NCI-H1092 treated with DMSO at 0.1 percent for 48 hours (cell line): ENCODE measurements around the gene CFAP161.

Experiments
- DNase-seq: peaks from one replicate; lab custom pipeline; 2025; lab: John Stamatoyannopoulos, UW

The CFAP161 gene

DNA sequence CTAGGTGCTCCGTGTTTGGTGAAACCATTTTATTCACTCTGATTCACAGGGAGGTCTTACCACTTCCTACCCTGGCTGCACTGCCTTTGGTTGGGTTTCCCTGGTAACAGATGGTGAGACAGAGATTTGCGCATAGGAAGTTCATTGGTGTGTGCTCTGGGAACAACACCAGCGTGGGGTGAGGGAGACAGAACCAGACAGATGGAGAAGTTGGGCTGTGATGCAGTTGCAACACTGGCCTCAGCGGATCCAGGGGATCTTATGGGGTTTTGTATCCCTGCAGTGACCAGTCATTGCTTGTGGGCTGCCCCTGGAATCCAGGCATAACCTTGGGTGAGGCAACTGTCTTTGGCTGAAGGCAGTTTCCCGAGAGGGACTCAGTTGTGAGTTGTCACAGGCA, 50.1 kb downstream of the CFAP161 start:
- no peak for DNase-seq

DNA sequence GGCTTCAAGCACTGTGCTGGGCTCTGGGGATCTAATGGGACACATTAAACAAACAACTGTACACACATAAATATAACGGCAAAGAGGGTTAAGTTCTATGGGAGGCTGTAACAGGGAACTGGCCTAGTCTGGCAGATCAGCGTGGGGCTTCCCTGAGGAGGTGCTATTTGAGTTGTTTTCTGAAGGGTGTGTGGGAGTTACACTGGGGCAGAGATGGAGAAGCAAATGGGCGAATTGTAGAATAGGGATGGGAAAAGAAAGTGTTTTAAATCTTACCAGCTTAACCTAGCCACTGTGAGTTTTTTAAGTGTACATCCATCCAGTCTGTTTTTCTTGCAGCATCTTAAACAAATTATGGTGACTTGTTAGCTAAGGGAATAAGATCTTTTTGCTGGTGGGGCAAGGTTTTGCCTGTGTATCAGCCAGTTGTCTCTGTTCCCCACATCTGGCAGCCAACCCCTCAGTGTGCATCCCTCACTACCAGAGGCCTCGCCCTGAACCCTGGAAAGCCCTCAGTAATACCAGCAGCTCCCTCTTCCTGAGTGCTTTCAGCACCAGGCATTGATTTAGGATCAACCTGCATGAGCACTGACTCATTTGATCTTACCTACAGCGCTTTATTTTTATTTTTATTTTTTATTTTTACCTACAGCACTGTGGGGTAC, 51.7 kb downstream of the CFAP161 start:
- DNase-seq = no peak

GRCh38 chr15:81188354-81188753, 54.3 kb downstream of the CFAP161 start:
- no peak for DNase-seq

GRCh38 chr15:81189583-81190283, 55.7 kb downstream of the CFAP161 start:
- no peak for DNase-seq

DNA sequence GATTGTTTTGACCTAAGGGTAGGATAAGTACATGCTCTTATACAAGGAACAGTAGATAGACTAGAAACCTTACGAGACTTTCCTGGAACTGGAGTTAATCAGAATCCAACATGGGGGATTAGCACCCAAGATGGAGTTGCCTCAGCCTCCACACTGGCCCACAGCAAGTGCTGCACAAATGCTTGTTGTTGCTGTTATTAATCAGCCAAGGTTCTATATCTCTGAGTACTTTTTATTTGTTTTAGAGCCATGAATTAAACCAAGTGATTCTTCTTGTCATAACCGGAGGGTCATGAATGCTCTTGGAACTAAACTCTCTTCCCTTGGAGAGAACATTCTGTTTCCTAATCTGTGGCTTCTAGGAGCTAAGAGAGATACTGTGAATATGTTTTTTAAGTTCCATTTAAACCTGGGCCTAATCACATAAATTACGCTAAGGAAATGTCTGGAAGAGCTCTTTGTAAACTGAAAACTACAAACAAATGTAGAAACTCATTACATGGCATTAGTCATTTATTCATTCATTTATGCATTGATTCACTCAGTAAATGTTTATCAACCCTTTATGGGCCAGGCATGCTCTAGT, 56.9 kb downstream of the CFAP161 start:
- DNase-seq = no peak

- no peak for DNase-seq
Observed at GRCh38 chr15:81191701-81192100, 57.6 kb downstream of the CFAP161 start.

DNA sequence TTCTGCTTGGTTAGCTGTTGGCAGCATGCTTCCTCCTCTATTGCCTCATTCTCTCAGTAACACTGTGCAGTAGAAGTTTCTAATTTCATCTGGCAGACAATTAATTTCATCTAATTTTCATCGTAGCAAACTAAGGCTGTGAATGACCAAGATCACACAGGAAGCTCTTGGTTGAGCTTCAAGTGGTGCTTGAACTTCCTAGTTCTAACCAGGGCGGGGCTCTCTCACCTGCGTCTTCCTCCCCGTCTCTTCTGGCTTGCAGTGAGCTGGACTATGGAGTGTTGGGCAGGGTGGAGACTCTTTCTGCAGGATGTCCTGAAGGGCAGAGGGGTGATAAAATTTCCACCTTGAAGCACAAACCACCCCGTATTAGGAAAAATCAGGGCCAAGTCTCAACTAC, 60.7 kb downstream of the CFAP161 start:
- no peak for DNase-seq

DNA sequence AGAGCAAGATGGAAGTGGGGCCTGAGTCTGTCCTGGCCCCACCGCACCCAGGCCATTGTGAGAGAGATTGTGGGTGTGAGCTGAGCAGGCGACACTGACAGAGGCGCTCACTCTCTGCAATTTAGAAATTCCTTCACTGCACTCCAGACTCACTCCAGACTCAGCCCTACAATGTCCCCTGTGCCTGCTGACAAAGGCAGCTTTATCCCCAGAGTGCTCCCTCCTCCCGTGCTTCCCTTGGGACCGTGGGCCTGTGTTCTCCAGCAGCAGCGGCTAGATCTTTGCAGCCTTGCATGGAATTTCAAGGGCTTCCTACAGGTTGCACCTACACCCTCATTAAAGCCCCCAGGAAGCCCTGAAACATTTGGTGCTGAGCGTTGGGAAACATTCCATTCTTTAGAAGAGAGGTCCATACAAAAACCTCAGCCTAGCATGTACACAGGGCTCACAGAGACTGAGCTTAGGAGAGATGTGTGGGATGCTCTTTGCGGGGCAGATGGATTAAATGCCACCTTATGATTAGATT, 61.3 kb downstream of the CFAP161 start:
- no peak for DNase-seq

DNA sequence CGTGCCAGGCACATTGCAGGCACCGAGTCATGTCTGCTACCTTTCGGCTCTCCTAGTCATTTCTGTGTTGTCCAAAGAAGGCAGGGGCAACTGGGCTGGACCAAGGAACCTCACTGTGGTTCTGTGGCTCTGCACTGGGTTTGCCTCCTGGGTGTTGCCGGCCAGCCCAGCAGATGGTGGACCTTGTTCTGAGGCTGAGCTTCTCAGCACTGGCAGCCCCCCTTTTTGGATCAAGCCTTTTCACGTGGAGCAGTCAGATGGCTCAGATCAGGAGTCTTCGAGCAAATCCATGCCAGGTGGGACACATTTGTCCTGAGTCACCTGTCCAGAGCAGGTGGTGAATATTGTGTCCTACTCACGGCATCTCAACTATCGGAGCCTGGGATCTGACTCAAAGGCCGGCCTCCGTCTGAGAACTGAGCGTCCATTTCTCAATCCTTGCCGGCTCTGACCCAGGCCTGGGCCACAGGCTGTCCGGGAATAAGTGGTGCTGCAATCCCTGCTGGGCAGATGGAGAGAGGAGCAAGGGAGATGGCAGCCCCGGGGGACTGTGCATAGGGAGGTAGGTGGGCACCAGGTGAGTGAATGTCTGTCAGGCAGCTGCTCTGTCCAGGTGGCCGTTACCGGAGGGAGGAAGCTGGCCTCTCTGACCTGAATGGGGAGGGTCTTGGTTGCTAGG, 62.6 kb downstream of the CFAP161 start, which contains the start of gene IL16:
Gene IL16 (plus strand): TSS at position 304 of the 679 bp plus-strand sequence. CDS start 28,521 bp downstream, outside the sequence.
- no peak for DNase-seq

DNA sequence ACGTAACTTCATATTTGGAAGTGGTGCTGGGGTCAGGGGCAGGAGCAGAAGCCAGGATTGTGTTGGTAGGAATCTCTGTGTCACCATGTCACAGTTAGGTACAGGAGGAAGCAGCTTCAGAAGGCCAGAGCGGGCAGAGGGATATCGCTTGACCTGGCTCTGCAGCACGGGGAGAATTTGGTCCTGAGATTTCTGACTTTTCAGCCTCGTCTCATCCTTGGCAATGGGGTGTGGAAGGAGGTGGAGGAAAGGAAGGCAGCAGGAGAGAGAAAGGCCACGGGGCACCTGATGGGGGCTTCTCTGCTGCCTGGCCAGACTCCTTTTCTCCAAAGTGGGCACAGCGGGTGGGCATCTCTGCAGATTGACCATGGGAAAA, 63.2 kb downstream of the CFAP161 start:
- no peak for DNase-seq

DNA sequence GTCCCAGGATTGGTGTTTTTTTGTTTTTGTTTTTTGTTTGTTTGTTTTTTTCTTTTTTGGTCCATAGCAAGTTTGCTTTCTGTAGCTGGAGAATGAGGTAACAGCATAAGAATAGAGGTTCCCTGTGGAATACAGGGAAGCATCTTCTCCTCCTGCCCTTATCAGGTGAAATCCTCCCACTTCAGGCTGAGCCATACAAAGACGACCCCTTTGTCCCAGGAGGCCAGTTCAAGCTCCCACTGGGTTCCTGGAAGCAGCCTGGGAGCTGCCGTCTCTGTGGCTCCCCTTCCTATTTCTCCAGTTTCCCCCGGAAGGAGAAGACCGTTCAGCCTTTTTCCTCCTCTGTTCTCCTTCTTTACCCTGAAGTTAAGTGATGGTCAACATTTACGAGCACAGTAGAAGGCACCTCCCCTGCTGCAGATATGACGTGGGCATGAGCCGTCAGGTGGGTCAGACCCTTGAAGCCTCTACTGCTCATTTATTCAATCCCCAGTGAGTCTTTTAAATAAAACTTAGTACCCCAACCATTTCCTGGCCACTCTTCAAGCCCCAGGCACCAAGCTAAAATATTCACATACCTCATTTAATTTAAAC, 63.7 kb downstream of the CFAP161 start:
- DNase-seq = no peak
